ENCODE measurements around the gene SPG11.

DNA sequence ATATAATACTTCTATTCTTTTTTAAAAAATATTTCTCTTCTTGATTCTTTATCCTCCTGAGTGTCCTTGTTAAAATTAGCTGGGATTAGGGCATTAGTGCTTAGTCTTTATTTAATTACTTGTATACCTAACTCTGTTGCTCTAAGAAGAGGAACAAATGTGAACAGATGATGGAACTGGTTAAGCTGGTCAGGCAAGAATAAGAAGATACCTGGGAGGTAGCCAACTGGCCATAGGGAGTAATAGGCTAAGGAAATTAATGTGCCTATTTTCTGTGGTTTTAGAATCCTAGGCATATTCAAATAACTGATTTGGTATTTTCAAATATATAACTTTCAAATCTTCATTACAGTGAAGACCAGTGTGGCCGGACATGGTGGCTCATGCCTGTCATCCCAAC is 72.1 kb downstream of the SPG11 start:
- TF ChIP-seq EZH2phosphoT487 (IDR thresholded peaks at IDR 0.05; ENCODE audit: insufficient read depth, low read depth) = no peak
- no peak for TF ChIP-seq EZH2 (IDR thresholded peaks at IDR 0.05; ENCODE audit: insufficient read depth, poor library complexity, severe bottlenecking)

Data from GM23248 (cell line).